ENCODE results near the gene OAT. TPM values are rescaled to one million over a fixed set of nuclear protein-coding genes. Genes with fewer than 3 reads are reported as not detected.
"Not testable (repeated sequence)": the region's sequence is repeated elsewhere in the genome, so short reads cannot be mapped to it uniquely, and the experiment has no call there.

OAT gene
- polyA plus RNA-seq, 1 experiment: 112 TPM

DNA sequence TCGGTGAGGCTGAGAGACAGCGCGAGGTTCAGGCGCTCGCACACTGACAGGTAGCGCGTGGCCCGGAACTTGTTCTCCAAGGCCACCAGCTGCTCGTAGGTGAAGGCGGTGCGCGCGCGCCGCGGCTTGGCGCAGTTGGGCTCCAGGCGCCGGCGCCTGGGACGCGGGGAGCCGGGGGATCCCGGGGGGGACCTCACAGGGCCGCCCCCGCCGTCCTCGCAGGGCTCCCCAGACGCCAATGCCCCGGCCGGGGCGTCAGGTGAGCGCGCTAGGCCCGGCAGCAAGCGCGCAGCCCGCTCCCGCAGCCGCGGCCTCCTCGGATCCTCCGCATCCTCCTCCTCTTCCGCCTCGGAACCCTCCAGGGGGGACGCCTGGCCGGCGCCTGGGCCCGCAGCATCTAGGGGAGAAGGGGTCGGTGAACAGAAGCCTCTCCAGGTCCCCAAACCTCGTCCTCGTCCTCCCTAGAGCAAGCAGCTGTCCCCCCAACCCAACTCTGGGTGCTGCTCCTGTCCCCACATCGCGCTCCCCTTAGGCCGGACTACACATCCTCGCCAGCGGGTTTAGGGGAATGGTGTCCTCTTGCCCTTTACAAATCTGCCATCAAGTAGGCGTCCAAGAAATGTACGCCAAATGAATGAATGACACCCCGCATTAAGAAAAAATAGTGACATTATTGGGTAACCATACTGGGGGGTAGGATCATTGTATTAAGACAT is 29.2 kb upstream of the OAT start:
- H3K4me3 ChIP-seq (ENCODE audit: low read depth, low read length): no peak overlapping the region
- CTCF ChIA-PET: interaction anchor here (1.7 kb wide), 1 partner anchor 26 kb away, joined by 3 read pairs; no protein-coding TSS in a partner anchor
- POLR2A ChIA-PET: no interaction called here
- no peak for DNase-seq (ENCODE audit: low read depth)
- H3K36me3 ChIP-seq (ENCODE audit: control insufficient read depth, insufficient read depth, low read length): no peaks in the 10 kb centered on the region
- H3K27me3 ChIP-seq (ENCODE audit: control insufficient read depth, insufficient read depth, low read length): peaks cover 46% of the 10 kb centered on the region
- TF ChIP-seq, protein P1, sequence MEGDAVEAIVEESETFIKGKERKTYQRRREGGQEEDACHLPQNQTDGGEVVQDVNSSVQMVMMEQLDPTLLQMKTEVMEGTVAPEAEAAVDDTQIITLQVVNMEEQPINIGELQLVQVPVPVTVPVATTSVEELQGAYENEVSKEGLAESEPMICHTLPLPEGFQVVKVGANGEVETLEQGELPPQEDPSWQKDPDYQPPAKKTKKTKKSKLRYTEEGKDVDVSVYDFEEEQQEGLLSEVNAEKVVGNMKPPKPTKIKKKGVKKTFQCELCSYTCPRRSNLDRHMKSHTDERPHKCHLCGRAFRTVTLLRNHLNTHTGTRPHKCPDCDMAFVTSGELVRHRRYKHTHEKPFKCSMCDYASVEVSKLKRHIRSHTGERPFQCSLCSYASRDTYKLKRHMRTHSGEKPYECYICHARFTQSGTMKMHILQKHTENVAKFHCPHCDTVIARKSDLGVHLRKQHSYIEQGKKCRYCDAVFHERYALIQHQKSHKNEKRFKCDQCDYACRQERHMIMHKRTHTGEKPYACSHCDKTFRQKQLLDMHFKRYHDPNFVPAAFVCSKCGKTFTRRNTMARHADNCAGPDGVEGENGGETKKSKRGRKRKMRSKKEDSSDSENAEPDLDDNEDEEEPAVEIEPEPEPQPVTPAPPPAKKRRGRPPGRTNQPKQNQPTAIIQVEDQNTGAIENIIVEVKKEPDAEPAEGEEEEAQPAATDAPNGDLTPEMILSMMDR (IDR thresholded peaks at IDR 0.05; ENCODE audit: insufficient read depth, low read depth, low read length): no peak

DNA sequence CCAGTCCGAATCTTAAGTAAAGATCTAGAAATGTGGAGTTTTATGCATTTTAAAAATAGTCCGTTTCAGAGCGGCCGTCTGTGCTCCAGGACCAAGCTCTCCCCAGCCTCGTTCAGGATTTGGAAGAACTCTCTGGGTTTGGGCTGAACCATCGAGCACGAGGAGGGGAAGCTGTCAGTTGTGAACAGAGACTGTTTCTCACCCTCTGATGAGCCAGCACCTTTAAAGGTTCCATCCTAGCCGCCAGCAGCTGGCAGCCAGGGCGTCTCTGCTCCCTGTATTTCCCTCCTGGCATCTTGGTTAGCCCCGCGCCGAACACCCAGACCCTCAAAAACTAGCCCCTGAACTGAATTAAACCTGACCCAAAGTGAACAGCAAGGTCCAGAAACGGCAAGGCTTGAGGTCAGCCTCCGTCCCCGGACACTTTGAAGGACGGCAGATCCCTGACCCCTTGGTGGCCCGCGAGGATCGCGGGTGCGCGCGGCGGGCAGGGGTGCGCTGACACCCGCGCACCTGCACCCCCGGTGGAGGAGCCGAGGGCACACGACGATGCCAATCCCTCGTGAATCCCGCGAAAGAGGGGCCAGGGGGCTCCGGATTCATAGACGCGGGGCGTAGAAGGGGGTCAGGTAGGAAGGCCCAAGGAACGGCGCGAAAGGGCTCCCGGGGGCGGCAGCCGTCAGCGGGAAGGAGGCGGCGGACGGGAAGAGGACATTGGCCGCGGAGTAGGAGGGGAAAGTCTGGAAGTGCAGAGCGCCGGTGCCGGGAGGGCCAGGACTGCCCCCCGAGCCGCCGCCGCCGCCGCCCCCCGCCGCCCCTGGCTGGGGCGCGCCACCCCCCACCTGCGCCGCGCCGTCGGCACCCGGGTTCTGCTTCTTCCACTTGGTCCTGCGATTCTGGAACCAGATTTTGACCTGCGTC is 28.4 kb upstream of the OAT start:
- POLR2A ChIA-PET: no interaction called here
- no peaks in the 10 kb centered on the region for H3K36me3 ChIP-seq (ENCODE audit: control insufficient read depth, insufficient read depth, low read length)
- CTCF ChIA-PET: no interaction called here
- DNase-seq (ENCODE audit: low read depth): no peak
- no peak overlapping the region for H3K4me3 ChIP-seq (ENCODE audit: low read depth, low read length)
- TF ChIP-seq, protein P1 (IDR thresholded peaks at IDR 0.05; ENCODE audit: insufficient read depth, low read depth, low read length): no peak
- peaks cover 42% of the 10 kb centered on the region for H3K27me3 ChIP-seq (ENCODE audit: control insufficient read depth, insufficient read depth, low read length)

- H3K36me3 ChIP-seq (ENCODE audit: control insufficient read depth, insufficient read depth, low read length); CTCF ChIA-PET; POLR2A ChIA-PET; H3K4me3 ChIP-seq (ENCODE audit: low read depth, low read length); DNase-seq (ENCODE audit: low read depth); H3K27me3 ChIP-seq (ENCODE audit: control insufficient read depth, insufficient read depth, low read length): not testable (repeated sequence)
These were observed 23.0 kb upstream of the OAT start for GRCh38 chr10:124441694-124442093.

GRCh38 chr10:124436191-124436638 is 17.5 kb upstream of the OAT start:
- H3K27me3 ChIP-seq (ENCODE audit: control insufficient read depth, insufficient read depth, low read length): no peaks in the 10 kb centered on the region
- no peak overlapping the region for H3K4me3 ChIP-seq (ENCODE audit: low read depth, low read length)
- ChIA-PET POLR2A (no interaction called here), CTCF (no interaction called here)
- DNase-seq (ENCODE audit: low read depth): no peak
- TF ChIP-seq, protein P1 (IDR thresholded peaks at IDR 0.05; ENCODE audit: insufficient read depth, low read depth, low read length): no peak
- H3K36me3 ChIP-seq (ENCODE audit: control insufficient read depth, insufficient read depth, low read length): no peaks in the 10 kb centered on the region

- H3K27me3 ChIP-seq (ENCODE audit: control insufficient read depth, insufficient read depth, low read length); POLR2A ChIA-PET; DNase-seq (ENCODE audit: low read depth); CTCF ChIA-PET; H3K4me3 ChIP-seq (ENCODE audit: low read depth, low read length); H3K36me3 ChIP-seq (ENCODE audit: control insufficient read depth, insufficient read depth, low read length): not testable (repeated sequence)
These were observed 17.0 kb upstream of the OAT start for GRCh38 chr10:124435683-124436082.

DNA sequence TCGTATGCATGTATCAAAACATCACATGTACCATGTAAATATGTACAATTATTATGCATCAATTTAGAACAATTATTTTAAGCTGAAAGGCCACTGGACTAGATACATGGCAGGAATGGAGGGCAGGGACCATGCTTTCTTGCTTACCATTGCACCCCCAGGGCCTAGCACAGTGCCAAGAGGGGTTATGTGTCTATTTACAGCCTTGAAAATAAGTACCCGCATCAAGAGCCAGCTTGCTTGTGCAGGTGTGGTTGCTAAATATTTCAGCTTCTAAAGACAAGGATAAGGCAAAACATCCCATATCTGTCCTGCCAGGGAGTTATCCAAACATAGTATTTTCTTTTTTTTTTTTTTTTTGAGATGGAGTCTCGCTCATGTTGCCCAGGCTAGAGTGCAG is 14.7 kb upstream of the OAT start:
- peaks cover 1% of the 10 kb centered on the region; the same call in 1 of the 2 replicates for H3K27me3 ChIP-seq (ENCODE audit: control insufficient read depth, insufficient read depth, low read length)
- CTCF ChIA-PET: no interaction called here
- DNase-seq (ENCODE audit: low read depth): no peak
- H3K4me3 ChIP-seq (ENCODE audit: low read depth, low read length): no peak overlapping the region
- no peaks in the 10 kb centered on the region for H3K36me3 ChIP-seq (ENCODE audit: control insufficient read depth, insufficient read depth, low read length)
- TF ChIP-seq, protein P1 (IDR thresholded peaks at IDR 0.05; ENCODE audit: insufficient read depth, low read depth, low read length): no peak
- POLR2A ChIA-PET: no interaction called here
